ENCODE results near the gene FRS3.

FRS3 gene

GRCh38 chr6:41735427-41736185 is 44.1 kb downstream of the FRS3 start, which contains the start of gene TFEB:
TFEB (minus strand) TSS chr6:41735608; CDS start chr6:41691213, 44,395 bp downstream.
- Mint-ChIP-seq H3K4me1 (ENCODE audit: low read depth) (peaks cover 24% of the 10 kb centered on the region), H3K27me3 (ENCODE audit: low read depth) (no peaks in the 10 kb centered on the region), H3K4me3 (peak within 1 kb of the TSS; percentile 73), H3K27ac (peak within 1 kb of the TSS; percentile 65), H3K36me3 (ENCODE audit: low read depth) (no peaks in the 10 kb centered on the region), H3K9me3 (no peaks in the 10 kb centered on the region)
- peak; percentile 95 for DNase-seq (ENCODE audit: low spot score)

GRCh38 chr6:41734666-41735426 is 44.9 kb downstream of the FRS3 start:
- DNase-seq (ENCODE audit: low spot score), result peak; percentile 66

GRCh38 chr6:41733707-41734665 is 45.7 kb downstream of the FRS3 start:
- Mint-ChIP-seq H3K9me3 (no peaks in the 10 kb centered on the region), H3K36me3 (ENCODE audit: low read depth) (no peaks in the 10 kb centered on the region), H3K4me1 (ENCODE audit: low read depth) (peaks cover 27% of the 10 kb centered on the region), H3K27me3 (ENCODE audit: low read depth) (no peaks in the 10 kb centered on the region), H3K4me3 (peak overlapping the region; percentile 83), H3K27ac (peak overlapping the region; percentile 78)
- DNase-seq (ENCODE audit: low spot score), result peak; percentile 64

More at GRCh38 chr6:41734666-41735426, 44.9 kb downstream of the FRS3 start:
- no peaks in the 10 kb centered on the region for H3K27me3 Mint-ChIP-seq (ENCODE audit: low read depth)
- no peaks in the 10 kb centered on the region for H3K36me3 Mint-ChIP-seq (ENCODE audit: low read depth)
- peaks cover 27% of the 10 kb centered on the region for H3K4me1 Mint-ChIP-seq (ENCODE audit: low read depth)
- H3K9me3 Mint-ChIP-seq, result no peaks in the 10 kb centered on the region
- peak overlapping the region; percentile 58 for H3K4me3 Mint-ChIP-seq
- H3K27ac Mint-ChIP-seq, result peak overlapping the region; percentile 49

GRCh38 chr6:41733360-41733706 is 46.4 kb downstream of the FRS3 start:
- H3K4me1 Mint-ChIP-seq (ENCODE audit: low read depth), result peaks cover 27% of the 10 kb centered on the region
- no peaks in the 10 kb centered on the region for H3K36me3 Mint-ChIP-seq (ENCODE audit: low read depth)
- no peak for DNase-seq (ENCODE audit: low spot score)
- peak overlapping the region; percentile 20 for H3K27ac Mint-ChIP-seq
- no peaks in the 10 kb centered on the region for H3K27me3 Mint-ChIP-seq (ENCODE audit: low read depth)
- H3K4me3 Mint-ChIP-seq, result peak overlapping the region; percentile 83
- H3K9me3 Mint-ChIP-seq, result no peaks in the 10 kb centered on the region

GRCh38 chr6:41732591-41733359 is 46.9 kb downstream of the FRS3 start:
- H3K27me3 Mint-ChIP-seq (ENCODE audit: low read depth), result no peaks in the 10 kb centered on the region
- no peaks in the 10 kb centered on the region for H3K36me3 Mint-ChIP-seq (ENCODE audit: low read depth)
- peak overlapping the region; percentile 10 for H3K4me3 Mint-ChIP-seq
- H3K27ac Mint-ChIP-seq, result peak overlapping the region; percentile 67
- DNase-seq (ENCODE audit: low spot score), result peak; percentile 56
- H3K4me1 Mint-ChIP-seq (ENCODE audit: low read depth), result peaks cover 27% of the 10 kb centered on the region
- H3K9me3 Mint-ChIP-seq, result no peaks in the 10 kb centered on the region

GRCh38 chr6:41732149-41732548 is 47.6 kb downstream of the FRS3 start:
- DNase-seq (ENCODE audit: low spot score), result no peak
- no peaks in the 10 kb centered on the region for H3K9me3 Mint-ChIP-seq
- peaks cover 27% of the 10 kb centered on the region for H3K4me1 Mint-ChIP-seq (ENCODE audit: low read depth)
- peak overlapping the region; percentile 10 for H3K4me3 Mint-ChIP-seq
- no peaks in the 10 kb centered on the region for H3K36me3 Mint-ChIP-seq (ENCODE audit: low read depth)
- H3K27ac Mint-ChIP-seq, result peak overlapping the region; percentile 67
- H3K27me3 Mint-ChIP-seq (ENCODE audit: low read depth), result no peaks in the 10 kb centered on the region

GRCh38 chr6:41731561-41732086 is 48.1 kb downstream of the FRS3 start:
- Mint-ChIP-seq H3K9me3 (no peaks in the 10 kb centered on the region), H3K4me1 (ENCODE audit: low read depth) (peaks cover 29% of the 10 kb centered on the region), H3K27me3 (ENCODE audit: low read depth) (no peaks in the 10 kb centered on the region), H3K36me3 (ENCODE audit: low read depth) (no peaks in the 10 kb centered on the region), H3K27ac (no peak overlapping the region), H3K4me3 (no peak overlapping the region)
- no peak for DNase-seq (ENCODE audit: low spot score)

- Mint-ChIP-seq H3K36me3 (ENCODE audit: low read depth) (no peaks in the 10 kb centered on the region), H3K27me3 (ENCODE audit: low read depth) (no peaks in the 10 kb centered on the region), H3K4me3 (peak overlapping the region; percentile 7), H3K9me3 (no peaks in the 10 kb centered on the region), H3K4me1 (ENCODE audit: low read depth) (peaks cover 28% of the 10 kb centered on the region), H3K27ac (no peak overlapping the region)
- DNase-seq (ENCODE audit: low spot score), result peak; percentile 32
These were observed 48.9 kb downstream of the FRS3 start for GRCh38 chr6:41730531-41731436.

- H3K27me3 Mint-ChIP-seq (ENCODE audit: low read depth), result no peaks in the 10 kb centered on the region
- H3K9me3 Mint-ChIP-seq, result no peaks in the 10 kb centered on the region
- no peaks in the 10 kb centered on the region for H3K36me3 Mint-ChIP-seq (ENCODE audit: low read depth)
- peaks cover 26% of the 10 kb centered on the region for H3K4me1 Mint-ChIP-seq (ENCODE audit: low read depth)
- H3K4me3 Mint-ChIP-seq, result no peak overlapping the region
- H3K27ac Mint-ChIP-seq, result no peak overlapping the region
- no peak for DNase-seq (ENCODE audit: low spot score)
These were observed 50.1 kb downstream of the FRS3 start for GRCh38 chr6:41729624-41730023.

GRCh38 chr6:41728954-41729353 is 50.7 kb downstream of the FRS3 start:
- no peaks in the 10 kb centered on the region for H3K9me3 Mint-ChIP-seq
- no peak overlapping the region for H3K27ac Mint-ChIP-seq
- H3K36me3 Mint-ChIP-seq (ENCODE audit: low read depth), result no peaks in the 10 kb centered on the region
- no peak for DNase-seq (ENCODE audit: low spot score)
- peaks cover 25% of the 10 kb centered on the region for H3K4me1 Mint-ChIP-seq (ENCODE audit: low read depth)
- H3K27me3 Mint-ChIP-seq (ENCODE audit: low read depth), result no peaks in the 10 kb centered on the region
- H3K4me3 Mint-ChIP-seq, result no peak overlapping the region

- Mint-ChIP-seq H3K4me1 (ENCODE audit: low read depth) (peaks cover 20% of the 10 kb centered on the region), H3K9me3 (no peaks in the 10 kb centered on the region), H3K4me3 (no peak overlapping the region), H3K27ac (no peak overlapping the region), H3K36me3 (ENCODE audit: low read depth) (no peaks in the 10 kb centered on the region), H3K27me3 (ENCODE audit: low read depth) (no peaks in the 10 kb centered on the region)
- no peak for DNase-seq (ENCODE audit: low spot score)
These were observed 51.4 kb downstream of the FRS3 start for GRCh38 chr6:41728073-41728936.
